OCI-M2 (cell line): ENCODE results near the gene OTUD7B.

Experiments used
- DNase-seq: peaks from one replicate; lab custom pipeline; 2025; ENCODE audit not compliant: unreplicated experiment; lab: John Stamatoyannopoulos, UW

The OTUD7B gene

GRCh38 chr1:150005606-150006005, 4.9 kb downstream of the OTUD7B start:
- DNase-seq: no peak

GRCh38 chr1:150003801-150004200, 6.7 kb downstream of the OTUD7B start:
- no peak for DNase-seq

GRCh38 chr1:150002217-150002616, 8.3 kb downstream of the OTUD7B start:
- DNase-seq: no peak

- DNase-seq: no peak
Observed at GRCh38 chr1:150001415-150001814, 9.1 kb downstream of the OTUD7B start.

- DNase-seq: no peak
Observed at GRCh38 chr1:149997585-149998262, 12.8 kb downstream of the OTUD7B start.

- DNase-seq: no peak
Observed at GRCh38 chr1:149995927-149996326, 14.6 kb downstream of the OTUD7B start.

- no peak for DNase-seq
Observed at GRCh38 chr1:149993764-149994163, 16.8 kb downstream of the OTUD7B start.

- no peak for DNase-seq
Observed at GRCh38 chr1:149993181-149993580, 17.3 kb downstream of the OTUD7B start.

- DNase-seq: no peak
Observed at GRCh38 chr1:149987297-149987595, 23.3 kb downstream of the OTUD7B start.

GRCh38 chr1:149986486-149987296, 23.8 kb downstream of the OTUD7B start:
- no peak for DNase-seq

GRCh38 chr1:149979972-149980540, 30.5 kb downstream of the OTUD7B start:
- no peak for DNase-seq

GRCh38 chr1:149979245-149979971, 31.1 kb downstream of the OTUD7B start:
- DNase-seq: no peak

GRCh38 chr1:149978547-149979023, 31.9 kb downstream of the OTUD7B start:
- no peak for DNase-seq

GRCh38 chr1:149977345-149977744, 33.2 kb downstream of the OTUD7B start:
- no peak for DNase-seq

GRCh38 chr1:149972547-149972946, 38.0 kb downstream of the OTUD7B start:
- DNase-seq: no peak

- DNase-seq: no peak
Observed at GRCh38 chr1:149967646-149968045, 42.9 kb downstream of the OTUD7B start.

- DNase-seq: no peak
Observed at GRCh38 chr1:149967041-149967440, 43.5 kb downstream of the OTUD7B start.

GRCh38 chr1:149966405-149966804, 44.1 kb downstream of the OTUD7B start:
- DNase-seq: no peak

- no peak for DNase-seq
Observed at GRCh38 chr1:149965440-149965839, 45.1 kb downstream of the OTUD7B start.

- no peak for DNase-seq
Observed at GRCh38 chr1:149963358-149963757, 47.2 kb downstream of the OTUD7B start.

- no peak for DNase-seq
Observed at GRCh38 chr1:149962736-149963135, 47.8 kb downstream of the OTUD7B start.
